SU-DHL-6 (cell line): ENCODE data around the gene PIF1.

ENCODE experiments used
- H2AFZ ChIP-seq: fragments of 200-600 bp; sonication (generic); 2 replicates; pipeline ENCODE4 v1.6.1; 2014; ENCODE audit warnings: low read depth, mild to moderate bottlenecking, moderate library complexity, mixed read lengths, antibody characterized with exemption, low read length; ENCODE audit not compliant: severe bottlenecking
- H3F3A ChIP-seq: fragments of 200-600 bp; shearing (Covaris generic); 2 replicates; pipeline ENCODE4 v1.6.0; 2016; ENCODE audit warnings: antibody characterized with exemption, mild to moderate bottlenecking; ENCODE audit not compliant: insufficient read depth
- H3K27ac ChIP-seq: fragments of 200-600 bp; sonication (generic); 2 replicates; pipeline ENCODE4 v1.5.1; 2016; ENCODE audit warnings: low read depth, mild to moderate bottlenecking, low read length, moderate library complexity, mixed read lengths
- H3K27me3 ChIP-seq: fragments of 200-600 bp; sonication (generic), shearing (Covaris generic); 2 replicates; pipeline ENCODE4 v1.6.0; 2014; ENCODE audit warnings: mild to moderate bottlenecking, low read length
- H3K36me3 ChIP-seq: fragments of 200-600 bp; sonication (generic); 2 replicates; pipeline ENCODE4 v1.6.1; 2014; ENCODE audit warnings: mild to moderate bottlenecking, low read length, mixed read lengths
- H3K4me2 ChIP-seq: fragments of 300-600, 200-600 bp; shearing (Covaris generic), sonication (generic); 2 replicates; pipeline ENCODE4 v1.6.0; 2014; ENCODE audit warnings: low read length, low read depth, mild to moderate bottlenecking; ENCODE audit not compliant: poor library complexity, severe bottlenecking
- H3K4me3 ChIP-seq: fragments of 200-600 bp; sonication (generic); 2 replicates; pipeline ENCODE4 v1.5.1; 2014; ENCODE audit warnings: antibody characterized with exemption, low read length, mild to moderate bottlenecking, mixed read lengths; ENCODE audit not compliant: insufficient read depth, poor library complexity, severe bottlenecking
- H3K79me2 ChIP-seq: fragments of 200-600 bp; sonication (generic); 2 replicates; pipeline ENCODE4 v1.6.1; 2014; ENCODE audit warnings: mild to moderate bottlenecking, low read length, moderate library complexity; ENCODE audit not compliant: insufficient read depth
- H3K9ac ChIP-seq: fragments of 200-600 bp; sonication (generic); 2 replicates; pipeline ENCODE4 v1.7.0; 2014; ENCODE audit warnings: mild to moderate bottlenecking, low read length
- H3K9me2 ChIP-seq: fragments of 200-600 bp; sonication (generic); replicated peaks from 2 replicates; pipeline ENCODE4 v1.6.1; 2014; ENCODE audit warnings: low read length; ENCODE audit not compliant: insufficient read depth
- H3K9me3 ChIP-seq: fragments of 200-600 bp; sonication (generic); 2 replicates; pipeline ENCODE4 v1.6.1; 2014; ENCODE audit warnings: low read length, mixed read lengths; ENCODE audit not compliant: insufficient read depth
- H4K20me1 ChIP-seq: fragments of 200-600 bp; sonication (generic); 2 replicates; pipeline ENCODE4 v1.6.1; 2014; ENCODE audit warnings: low read depth, mild to moderate bottlenecking, antibody characterized with exemption, low read length, moderate library complexity, mixed read lengths
- CTCF ChIP-seq: fragments of 200-600 bp; sonication (generic); IDR thresholded peaks from one replicate; pipeline ENCODE4 v1.5.1; 2017; ENCODE audit warnings: antibody characterized with exemption, mild to moderate bottlenecking, low read length, moderate library complexity; ENCODE audit not compliant: insufficient read depth, poor library complexity, severe bottlenecking
- EZH2phosphoT487 ChIP-seq: fragments of 200-600 bp; sonication (generic), shearing (Covaris generic); conservative IDR thresholded peaks from 2 replicates; pipeline ENCODE4 v1.6.1; 2018; ENCODE audit warnings: mild to moderate bottlenecking, antibody characterized with exemption, low read length, moderate library complexity, mixed read lengths

The PIF1 gene

GRCh38 chr15:64859226-64859625, 33.8 kb upstream of the PIF1 start:
- TF ChIP-seq EZH2phosphoT487 = no peak
- no peak for TF ChIP-seq CTCF
- no peak overlapping the region for H3K27ac ChIP-seq
- no peaks in the 10 kb centered on the region for H3K79me2 ChIP-seq
- no peaks in the 10 kb centered on the region for H3F3A ChIP-seq
- H3K27me3 ChIP-seq = no peaks in the 10 kb centered on the region
- H3K9ac ChIP-seq = no peak overlapping the region
- H2AFZ ChIP-seq = no peak overlapping the region
- no peak overlapping the region for H3K4me2 ChIP-seq
- H3K9me2 ChIP-seq = no peaks in the 10 kb centered on the region
- no peaks in the 10 kb centered on the region for H3K9me3 ChIP-seq
- H3K4me3 ChIP-seq = no peak overlapping the region
- no peaks in the 10 kb centered on the region for H4K20me1 ChIP-seq
- no peaks in the 10 kb centered on the region for H3K36me3 ChIP-seq

GRCh38 chr15:64858021-64858575, 32.7 kb upstream of the PIF1 start:
- Histone ChIP-seq H3K79me2 (no peaks in the 10 kb centered on the region), H3K9ac (no peak overlapping the region), H3K27me3 (no peaks in the 10 kb centered on the region), H3K36me3 (no peaks in the 10 kb centered on the region), H3K9me2 (no peaks in the 10 kb centered on the region), H3K4me2 (no peak overlapping the region), H3K4me3 (no peak overlapping the region), H3K27ac (no peak overlapping the region), H4K20me1 (no peaks in the 10 kb centered on the region), H3K9me3 (no peaks in the 10 kb centered on the region), H3F3A (no peaks in the 10 kb centered on the region), H2AFZ (no peak overlapping the region)
- no peak for TF ChIP-seq CTCF
- no peak for TF ChIP-seq EZH2phosphoT487

- Histone ChIP-seq H3K4me2 (no peak overlapping the region), H3K27me3 (no peaks in the 10 kb centered on the region), H3K4me3 (no peak overlapping the region), H4K20me1 (no peaks in the 10 kb centered on the region), H3F3A (no peaks in the 10 kb centered on the region), H3K9me2 (no peaks in the 10 kb centered on the region), H3K79me2 (no peaks in the 10 kb centered on the region), H2AFZ (no peak overlapping the region), H3K9me3 (no peaks in the 10 kb centered on the region), H3K36me3 (no peaks in the 10 kb centered on the region), H3K27ac (no peak overlapping the region), H3K9ac (no peak overlapping the region)
- TF ChIP-seq CTCF (no peak), EZH2phosphoT487 (no peak)
These were observed 32.0 kb upstream of the PIF1 start for GRCh38 chr15:64857421-64857820.
